Chondrocyte (in vitro differentiated cells): Measurements from ENCODE around the gene ADGRL2. TPM values are rescaled to one million over a fixed set of nuclear protein-coding genes. Genes with fewer than 3 reads are reported as not detected.
"Not testable (repeated sequence)": the region's sequence is repeated elsewhere in the genome, so short reads cannot be mapped to it uniquely, and the experiment has no call there.

Source experiments
- DNase-seq: peaks from one replicate; pipeline ENCODE4 v3.0.0; 2021; ENCODE audit warnings: mixed read lengths, low spot score
- H3K27ac Mint-ChIP-seq: one replicate; pipeline ENCODE4 v1.8.0; 2021; ENCODE audit warnings: mild to moderate bottlenecking, moderate library complexity, mixed read lengths; ENCODE audit not compliant: unreplicated experiment
- H3K27me3 Mint-ChIP-seq: 2 replicates; pipeline ENCODE4 v1.8.0; 2021; ENCODE audit warnings: low read depth, mixed read lengths
- H3K36me3 Mint-ChIP-seq: 2 replicates; pipeline ENCODE4 v1.8.0; 2021; ENCODE audit warnings: low read depth, mixed read lengths
- H3K4me1 Mint-ChIP-seq: 2 replicates; pipeline ENCODE4 v1.8.0; 2021; ENCODE audit warnings: low read depth, mild to moderate bottlenecking, mixed read lengths
- H3K4me3 Mint-ChIP-seq: one replicate; pipeline ENCODE4 v1.8.0; 2021; ENCODE audit warnings: mild to moderate bottlenecking, moderate library complexity, mixed read lengths; ENCODE audit not compliant: unreplicated experiment
- H3K9me3 Mint-ChIP-seq: 2 replicates; pipeline ENCODE4 v1.8.0; 2021; ENCODE audit warnings: low read depth, mixed read lengths
- total RNA-seq: library from RNA; stranded (reverse); gene quantifications from 3 replicates; pipeline ENCODE4 v1.2.1, GENCODE V29; 2021
- TF ChIP-seq, protein P1 (sequence below): fragments of 200-600 bp; sonication (generic); IDR thresholded peaks from 2 replicates; pipeline ENCODE4 v1.5.0; 2021; ENCODE audit warnings: antibody characterized with exemption, mild to moderate bottlenecking, moderate library complexity

ADGRL2 gene
- total RNA-seq, 1 donor from 2014 or later: 51.2 TPM

DNA sequence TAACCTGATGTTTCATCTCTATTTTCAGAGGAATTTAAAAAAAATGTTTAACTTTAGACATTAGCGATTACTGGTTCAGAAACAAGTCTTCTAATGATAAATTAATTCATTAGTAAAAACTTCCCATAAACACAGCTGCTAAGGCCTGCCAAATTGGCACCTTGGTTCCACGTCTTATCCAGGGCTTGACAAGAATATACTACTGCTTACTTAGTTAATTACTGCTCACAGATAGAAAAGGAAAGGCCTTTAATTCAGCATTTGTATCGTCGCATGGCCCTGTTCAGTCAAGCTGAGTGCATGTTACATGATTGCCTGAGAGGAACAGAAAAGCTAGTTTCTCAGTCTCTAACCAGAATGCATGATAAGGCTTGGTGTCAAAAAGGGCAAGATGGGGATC lies 84.6 kb downstream of the ADGRL2 start:
- H3K27me3 Mint-ChIP-seq: no peaks in the 10 kb centered on the region
- no peaks in the 10 kb centered on the region for H3K9me3 Mint-ChIP-seq
- H3K4me3 Mint-ChIP-seq: no peak overlapping the region
- DNase-seq: no peak
- TF ChIP-seq, protein P1, sequence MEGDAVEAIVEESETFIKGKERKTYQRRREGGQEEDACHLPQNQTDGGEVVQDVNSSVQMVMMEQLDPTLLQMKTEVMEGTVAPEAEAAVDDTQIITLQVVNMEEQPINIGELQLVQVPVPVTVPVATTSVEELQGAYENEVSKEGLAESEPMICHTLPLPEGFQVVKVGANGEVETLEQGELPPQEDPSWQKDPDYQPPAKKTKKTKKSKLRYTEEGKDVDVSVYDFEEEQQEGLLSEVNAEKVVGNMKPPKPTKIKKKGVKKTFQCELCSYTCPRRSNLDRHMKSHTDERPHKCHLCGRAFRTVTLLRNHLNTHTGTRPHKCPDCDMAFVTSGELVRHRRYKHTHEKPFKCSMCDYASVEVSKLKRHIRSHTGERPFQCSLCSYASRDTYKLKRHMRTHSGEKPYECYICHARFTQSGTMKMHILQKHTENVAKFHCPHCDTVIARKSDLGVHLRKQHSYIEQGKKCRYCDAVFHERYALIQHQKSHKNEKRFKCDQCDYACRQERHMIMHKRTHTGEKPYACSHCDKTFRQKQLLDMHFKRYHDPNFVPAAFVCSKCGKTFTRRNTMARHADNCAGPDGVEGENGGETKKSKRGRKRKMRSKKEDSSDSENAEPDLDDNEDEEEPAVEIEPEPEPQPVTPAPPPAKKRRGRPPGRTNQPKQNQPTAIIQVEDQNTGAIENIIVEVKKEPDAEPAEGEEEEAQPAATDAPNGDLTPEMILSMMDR: no peak
- peaks cover 44% of the 10 kb centered on the region for H3K4me1 Mint-ChIP-seq
- peaks cover 2% of the 10 kb centered on the region for H3K36me3 Mint-ChIP-seq
- no peak overlapping the region for H3K27ac Mint-ChIP-seq

DNA sequence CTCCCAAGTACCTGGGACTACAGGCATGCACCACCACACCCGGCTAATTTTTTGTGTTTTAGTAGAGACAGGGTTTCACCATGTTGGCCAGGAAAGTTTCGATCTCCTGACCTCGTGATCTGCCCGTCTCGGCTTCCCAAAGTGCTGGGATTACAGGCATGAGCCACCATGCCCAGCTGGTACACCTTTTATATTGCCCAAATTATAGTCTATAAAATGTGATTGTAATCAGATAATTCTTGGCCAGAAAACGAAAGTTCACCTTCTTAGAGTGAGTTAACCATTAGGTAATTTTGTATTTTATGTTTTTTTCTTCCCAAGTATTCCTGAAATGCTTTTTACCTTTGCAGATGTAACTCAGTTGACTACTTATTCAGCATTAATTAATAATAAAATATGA lies 85.6 kb downstream of the ADGRL2 start:
- H3K9me3 Mint-ChIP-seq, DNase-seq, H3K27me3 Mint-ChIP-seq, H3K27ac Mint-ChIP-seq, H3K36me3 Mint-ChIP-seq, H3K4me3 Mint-ChIP-seq: not testable (repeated sequence)
- H3K4me1 Mint-ChIP-seq: peaks cover 39% of the 10 kb centered on the region

DNA sequence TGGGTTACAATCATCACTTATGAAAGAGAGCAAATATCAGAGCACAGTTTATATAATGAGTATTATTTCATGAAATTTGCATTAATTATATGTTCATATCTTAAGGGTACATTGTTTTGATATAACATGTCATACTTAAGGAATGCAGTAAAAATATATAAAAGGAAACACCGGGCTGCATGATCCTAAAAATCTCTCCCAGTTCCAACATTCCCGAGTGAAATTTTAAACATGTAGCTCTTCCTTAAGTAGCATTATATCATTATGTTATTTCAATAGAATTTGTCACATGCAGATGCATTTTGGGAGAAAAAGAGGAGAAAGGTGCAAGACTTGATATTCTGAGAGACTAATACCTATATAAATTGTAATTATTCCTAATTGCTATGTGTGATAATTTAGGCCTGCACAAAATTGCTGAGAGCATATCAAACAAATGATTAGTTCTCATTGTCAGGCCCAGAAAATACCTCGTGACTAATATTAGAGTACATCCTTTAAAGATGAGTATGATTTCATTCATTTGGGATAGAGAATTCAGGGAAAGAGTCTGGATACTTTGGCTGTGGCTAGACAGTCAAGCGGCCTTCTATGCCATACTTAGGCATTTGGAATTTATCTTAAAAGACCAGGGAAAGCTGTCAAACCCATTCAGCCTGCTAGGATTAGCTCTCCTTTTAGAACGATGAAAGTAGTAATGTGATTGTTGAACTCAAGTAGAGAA lies 86.8 kb downstream of the ADGRL2 start:
- no peaks in the 10 kb centered on the region for H3K27me3 Mint-ChIP-seq
- H3K4me1 Mint-ChIP-seq: peaks cover 30% of the 10 kb centered on the region
- H3K4me3 Mint-ChIP-seq: peak overlapping the region; percentile 18
- DNase-seq: no peak
- peak overlapping the region; percentile 90 for H3K27ac Mint-ChIP-seq
- TF ChIP-seq, protein P1: no peak
- peaks cover 3% of the 10 kb centered on the region for H3K36me3 Mint-ChIP-seq
- no peaks in the 10 kb centered on the region for H3K9me3 Mint-ChIP-seq

DNA sequence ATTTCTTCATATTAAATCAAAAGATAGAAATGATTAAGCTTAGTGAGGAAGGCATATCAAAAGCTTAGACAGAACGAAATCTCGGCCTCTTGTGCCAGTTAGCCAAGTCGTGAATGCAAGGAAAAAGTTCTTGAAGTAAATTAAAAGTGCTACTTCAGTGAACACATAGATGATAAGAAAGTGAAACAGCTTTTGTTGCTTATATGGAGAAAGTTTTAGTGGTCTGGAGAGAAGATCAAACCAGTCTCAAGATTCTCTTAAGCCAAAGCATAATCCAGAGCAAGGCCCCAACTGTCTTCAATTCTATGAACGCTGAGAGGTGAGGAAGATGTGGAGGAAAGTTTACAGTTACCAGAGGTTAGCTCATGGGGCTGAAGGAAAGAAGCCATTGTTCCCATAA lies 88.4 kb downstream of the ADGRL2 start:
- H3K27ac Mint-ChIP-seq: peak overlapping the region; percentile 62
- TF ChIP-seq, protein P1: no peak

DNA sequence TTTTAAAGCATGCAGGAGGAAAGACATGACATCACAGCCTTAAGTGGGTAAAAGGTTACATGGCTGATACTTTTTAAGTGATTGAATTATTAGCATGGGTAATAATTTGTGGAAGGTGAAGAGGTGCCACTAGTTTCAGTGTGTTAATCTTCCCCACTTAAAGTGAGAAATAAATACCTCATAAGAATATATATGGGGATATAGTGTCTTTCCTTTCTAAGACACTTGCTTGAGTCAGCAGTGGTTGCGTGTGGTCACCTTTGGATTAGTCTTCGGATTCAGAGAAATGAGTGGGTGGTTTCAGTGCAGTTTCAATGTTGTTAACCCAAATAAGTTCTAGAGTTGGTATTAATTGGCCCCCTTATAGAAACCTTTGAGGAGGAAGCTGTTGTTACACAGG lies 94.1 kb downstream of the ADGRL2 start:
- no peak for DNase-seq
- peak overlapping the region; percentile 12 for H3K27ac Mint-ChIP-seq
- H3K4me1 Mint-ChIP-seq: peaks cover 15% of the 10 kb centered on the region
- no peaks in the 10 kb centered on the region for H3K27me3 Mint-ChIP-seq
- H3K36me3 Mint-ChIP-seq: peaks cover 3% of the 10 kb centered on the region
- TF ChIP-seq, protein P1: no peak
- H3K4me3 Mint-ChIP-seq: no peak overlapping the region
- H3K9me3 Mint-ChIP-seq: no peaks in the 10 kb centered on the region

More for the DNA sequence above, 88.4 kb downstream of the ADGRL2 start:
- Mint-ChIP-seq H3K36me3 (peaks cover 3% of the 10 kb centered on the region), H3K9me3 (no peaks in the 10 kb centered on the region), H3K4me3 (no peak overlapping the region), H3K4me1 (peaks cover 33% of the 10 kb centered on the region), H3K27me3 (no peaks in the 10 kb centered on the region)
- no peak for DNase-seq
